GM20431 (cell line): ENCODE data around the gene LAMC3.

ENCODE experiments used
- in situ Hi-C: fragments of 300-500 bp; cut with MseI, MboI; formaldehyde crosslinking; loops from one replicate; pipeline ENCODE4 v1.15.0; 2020; ENCODE audit warnings: low sequenced_read_pairs; ENCODE audit not compliant: unreplicated experiment

Gene LAMC3

GRCh38 chr9:131025953-131026858 is 17.2 kb downstream of the LAMC3 start:
- in situ Hi-C loops = loop anchor here (25.0 kb wide), 1 partner anchor 314 kb away; no protein-coding TSS in a partner anchor

GRCh38 chr9:131027048-131027871 is 18.3 kb downstream of the LAMC3 start:
- in situ Hi-C loops = loop anchor here (25.0 kb wide), 1 partner anchor 315 kb away; no protein-coding TSS in a partner anchor

- in situ Hi-C loops = loop anchor here (25.0 kb wide), 1 partner anchor 316 kb away; no protein-coding TSS in a partner anchor
Measured at GRCh38 chr9:131027872-131028179, 18.9 kb downstream of the LAMC3 start.

- in situ Hi-C loops = loop anchor here (25.0 kb wide), 1 partner anchor 316 kb away; no protein-coding TSS in a partner anchor
Measured at GRCh38 chr9:131028221-131028884, 19.4 kb downstream of the LAMC3 start.

- in situ Hi-C loops = loop anchor here (25.0 kb wide), 1 partner anchor 317 kb away; no protein-coding TSS in a partner anchor
Measured at GRCh38 chr9:131028931-131029573, 20.1 kb downstream of the LAMC3 start.

GRCh38 chr9:131029574-131029952 is 20.6 kb downstream of the LAMC3 start:
- in situ Hi-C loops = loop anchor here (25.0 kb wide), 1 partner anchor 317 kb away; no protein-coding TSS in a partner anchor

GRCh38 chr9:131030239-131031004 is 21.4 kb downstream of the LAMC3 start:
- in situ Hi-C loops = loop anchor here (25.0 kb wide), 1 partner anchor 318 kb away; no protein-coding TSS in a partner anchor

GRCh38 chr9:131031005-131031641 is 22.1 kb downstream of the LAMC3 start:
- in situ Hi-C loops = loop anchor here (25.0 kb wide), 1 partner anchor 319 kb away; no protein-coding TSS in a partner anchor

GRCh38 chr9:131031642-131032005 is 22.6 kb downstream of the LAMC3 start:
- in situ Hi-C loops = loop anchor here (25.0 kb wide), 1 partner anchor 319 kb away; no protein-coding TSS in a partner anchor

GRCh38 chr9:131032384-131032783 is 23.4 kb downstream of the LAMC3 start:
- in situ Hi-C loops = loop anchor here (25.0 kb wide), 1 partner anchor 320 kb away; no protein-coding TSS in a partner anchor

- in situ Hi-C loops = loop anchor here (25.0 kb wide), 1 partner anchor 321 kb away; no protein-coding TSS in a partner anchor
Measured at GRCh38 chr9:131033269-131034224, 24.6 kb downstream of the LAMC3 start.

GRCh38 chr9:131034268-131034667 is 25.3 kb downstream of the LAMC3 start:
- in situ Hi-C loops = loop anchor here (25.0 kb wide), 1 partner anchor 322 kb away; no protein-coding TSS in a partner anchor

GRCh38 chr9:131034749-131035148 is 25.8 kb downstream of the LAMC3 start:
- in situ Hi-C loops = loop anchor here (25.0 kb wide), 1 partner anchor 322 kb away; no protein-coding TSS in a partner anchor

GRCh38 chr9:131035548-131035947 is 26.6 kb downstream of the LAMC3 start:
- in situ Hi-C loops = loop anchor here (25.0 kb wide), 1 partner anchor 323 kb away; no protein-coding TSS in a partner anchor

- in situ Hi-C loops = loop anchor here (25.0 kb wide), 1 partner anchor 324 kb away; no protein-coding TSS in a partner anchor
Measured at GRCh38 chr9:131036071-131036470, 27.1 kb downstream of the LAMC3 start.

- in situ Hi-C loops = loop anchor here (25.0 kb wide), 1 partner anchor 324 kb away; no protein-coding TSS in a partner anchor
Measured at GRCh38 chr9:131036529-131037334, 27.8 kb downstream of the LAMC3 start.
